DND-41 (cell line): Measurements from ENCODE around the gene FAM83G.

Experiments
- EZH2 ChIP-seq: IDR thresholded peaks from 3 replicates; pipeline ENCODE4 v1.6.1; 2012; ENCODE audit warnings: borderline replicate concordance, low read depth, mild to moderate bottlenecking, moderate library complexity, low read length, inconsistent platforms; ENCODE audit not compliant: severe bottlenecking
- TF ChIP-seq, protein P1 (sequence below): IDR thresholded peaks from 2 replicates; pipeline ENCODE4 v1.5.1; 2012; ENCODE audit warnings: borderline replicate concordance, low read length, moderate library complexity, mild to moderate bottlenecking; ENCODE audit not compliant: poor library complexity, severe bottlenecking; ENCODE audit errors: extremely low read depth

DNA sequence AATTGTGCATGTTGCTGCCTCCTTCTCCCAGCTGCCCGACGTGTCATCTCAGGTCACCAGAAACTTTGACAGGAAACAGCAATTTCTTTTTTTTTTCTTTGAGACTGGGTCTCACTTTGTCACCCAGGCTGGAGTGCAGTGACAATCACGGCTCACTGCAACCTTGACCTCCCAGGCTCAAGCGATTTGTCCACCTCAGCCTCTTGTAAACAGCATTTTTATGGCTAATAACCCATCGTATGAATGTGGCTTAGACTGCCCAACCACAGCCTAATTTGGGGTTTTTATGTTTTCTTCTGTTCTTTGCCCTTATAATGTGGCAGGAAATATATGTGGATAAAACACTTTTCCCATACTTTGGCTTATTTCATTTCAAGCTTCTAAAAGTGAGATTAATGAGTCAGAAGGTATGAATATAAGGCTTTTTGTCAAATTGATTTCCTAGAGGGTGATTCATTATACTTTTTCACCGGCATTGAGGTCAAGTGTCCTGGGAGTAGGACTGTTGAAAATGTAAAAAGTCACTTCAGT lies 83.6 kb downstream of the FAM83G start:
- TF ChIP-seq, protein P1, sequence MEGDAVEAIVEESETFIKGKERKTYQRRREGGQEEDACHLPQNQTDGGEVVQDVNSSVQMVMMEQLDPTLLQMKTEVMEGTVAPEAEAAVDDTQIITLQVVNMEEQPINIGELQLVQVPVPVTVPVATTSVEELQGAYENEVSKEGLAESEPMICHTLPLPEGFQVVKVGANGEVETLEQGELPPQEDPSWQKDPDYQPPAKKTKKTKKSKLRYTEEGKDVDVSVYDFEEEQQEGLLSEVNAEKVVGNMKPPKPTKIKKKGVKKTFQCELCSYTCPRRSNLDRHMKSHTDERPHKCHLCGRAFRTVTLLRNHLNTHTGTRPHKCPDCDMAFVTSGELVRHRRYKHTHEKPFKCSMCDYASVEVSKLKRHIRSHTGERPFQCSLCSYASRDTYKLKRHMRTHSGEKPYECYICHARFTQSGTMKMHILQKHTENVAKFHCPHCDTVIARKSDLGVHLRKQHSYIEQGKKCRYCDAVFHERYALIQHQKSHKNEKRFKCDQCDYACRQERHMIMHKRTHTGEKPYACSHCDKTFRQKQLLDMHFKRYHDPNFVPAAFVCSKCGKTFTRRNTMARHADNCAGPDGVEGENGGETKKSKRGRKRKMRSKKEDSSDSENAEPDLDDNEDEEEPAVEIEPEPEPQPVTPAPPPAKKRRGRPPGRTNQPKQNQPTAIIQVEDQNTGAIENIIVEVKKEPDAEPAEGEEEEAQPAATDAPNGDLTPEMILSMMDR = no peak
- no peak for TF ChIP-seq EZH2
